Measurements from ENCODE around the gene NR3C2.

DNA sequence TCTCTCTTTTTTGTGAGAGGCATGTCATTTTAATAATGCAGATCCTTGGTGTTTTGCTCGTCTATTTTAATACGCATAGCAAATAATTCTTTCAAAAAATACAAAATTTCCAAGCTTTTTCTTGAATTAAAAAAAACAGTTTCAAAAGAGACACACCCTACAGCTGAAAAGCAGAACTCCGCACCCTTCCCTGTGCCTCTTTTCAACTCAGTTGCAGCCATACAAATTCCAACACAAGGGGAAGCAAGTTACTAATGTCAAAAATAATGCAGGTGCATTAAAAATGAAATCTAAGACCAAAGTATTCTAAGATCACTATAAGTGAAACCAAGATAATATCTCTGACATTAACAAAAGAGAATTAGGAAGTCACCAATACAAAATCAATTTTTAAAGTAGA is 66.6 kb downstream of the NR3C2 start:
- TF ChIP-seq, protein P1, sequence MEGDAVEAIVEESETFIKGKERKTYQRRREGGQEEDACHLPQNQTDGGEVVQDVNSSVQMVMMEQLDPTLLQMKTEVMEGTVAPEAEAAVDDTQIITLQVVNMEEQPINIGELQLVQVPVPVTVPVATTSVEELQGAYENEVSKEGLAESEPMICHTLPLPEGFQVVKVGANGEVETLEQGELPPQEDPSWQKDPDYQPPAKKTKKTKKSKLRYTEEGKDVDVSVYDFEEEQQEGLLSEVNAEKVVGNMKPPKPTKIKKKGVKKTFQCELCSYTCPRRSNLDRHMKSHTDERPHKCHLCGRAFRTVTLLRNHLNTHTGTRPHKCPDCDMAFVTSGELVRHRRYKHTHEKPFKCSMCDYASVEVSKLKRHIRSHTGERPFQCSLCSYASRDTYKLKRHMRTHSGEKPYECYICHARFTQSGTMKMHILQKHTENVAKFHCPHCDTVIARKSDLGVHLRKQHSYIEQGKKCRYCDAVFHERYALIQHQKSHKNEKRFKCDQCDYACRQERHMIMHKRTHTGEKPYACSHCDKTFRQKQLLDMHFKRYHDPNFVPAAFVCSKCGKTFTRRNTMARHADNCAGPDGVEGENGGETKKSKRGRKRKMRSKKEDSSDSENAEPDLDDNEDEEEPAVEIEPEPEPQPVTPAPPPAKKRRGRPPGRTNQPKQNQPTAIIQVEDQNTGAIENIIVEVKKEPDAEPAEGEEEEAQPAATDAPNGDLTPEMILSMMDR (IDR thresholded peaks at IDR 0.05) = no peak
- no peak for TF ChIP-seq ZFX (IDR thresholded peaks at IDR 0.05; ENCODE audit: borderline replicate concordance)
